B cell (primary cell): Measurements from ENCODE around the gene NR1H2. TPM values are rescaled to one million over a fixed set of nuclear protein-coding genes. Genes with fewer than 3 reads are reported as not detected.

Experiments
- ATAC-seq: fragments of 200-7000 bp; cut with Tn5 transposase; one replicate; pipeline ENCODE4 v1.10.0; 2021; ENCODE audit warnings: low read depth, mild to moderate bottlenecking, moderate number of reproducible peaks, moderate library complexity
- CTCF ChIA-PET: fragments of 350-600 bp; sonication (Branson Sonifier 250); formaldehyde crosslinking; loops from one replicate; lab custom pipeline; 2021; ENCODE audit warnings: antibody characterized with exemption, inconsistent platforms; lab: Charles Lee
- POLR2A ChIA-PET: fragments of 350-600 bp; sonication (Branson Sonifier 250); formaldehyde crosslinking; loops from one replicate; lab custom pipeline; 2021; ENCODE audit warnings: antibody characterized with exemption; lab: Charles Lee
- DNase-seq: peaks from one replicate; pipeline ENCODE4 v3.0.0; 2013
- H2AFZ ChIP-seq: 2 replicates; pipeline ENCODE4 v1.6.1; 2012; ENCODE audit warnings: mild to moderate bottlenecking, low read depth, low read length; ENCODE audit not compliant: insufficient read depth, poor library complexity, severe bottlenecking
- H3K27ac ChIP-seq, 2 donors: 1 replicate in 1 of 2; 2 replicates in 1 of 2; pipeline ENCODE4 v1.5.1; 2012 to 2013; ENCODE audit warnings: low read length in 2 of 2, mild to moderate bottlenecking in 2 of 2, moderate library complexity in 1 of 2
- H3K27me3 ChIP-seq, 4 experiments: fragments of 200-600 bp in 1 of 4; sonication (generic) in 1 of 4; replicated peaks in 1 of 4; 1 replicate in 2 of 4; 2 replicates in 2 of 4; pipeline versions ENCODE4 v1.6.1 to v1.7.0; 2013 to 2016; ENCODE audit warnings: low read length in 3 of 4, mild to moderate bottlenecking in 2 of 4, mixed read lengths in 1 of 4, moderate library complexity in 1 of 4; ENCODE audit not compliant: insufficient read depth in 4 of 4, control insufficient read depth in 3 of 4; ENCODE audit errors: control extremely low read depth in 1 of 4
- H3K36me3 ChIP-seq, 2 experiments: replicated peaks in 1 of 2; 1 replicate in 1 of 2; 2 replicates in 1 of 2; pipeline versions ENCODE4 v1.6.1 to v1.7.1; 2013; ENCODE audit warnings: low read length in 1 of 2; ENCODE audit not compliant: insufficient read depth in 2 of 2, control insufficient read depth in 1 of 2; ENCODE audit errors: control extremely low read depth in 1 of 2, extremely low read depth in 1 of 2
- H3K4me1 ChIP-seq, 2 donors: fragments of 200-600 bp in 1 of 2; sonication (generic) in 1 of 2; 1 replicate in 1 of 2; 2 replicates in 1 of 2; pipeline versions ENCODE4 v1.5.1 to v1.6.1; 2013 to 2017; ENCODE audit warnings: low read length in 2 of 2; ENCODE audit not compliant: control insufficient read depth in 2 of 2, insufficient read depth in 2 of 2
- H3K4me2 ChIP-seq: replicated peaks from 2 replicates; pipeline ENCODE3; 2012; ENCODE audit warnings: mild to moderate bottlenecking, low read depth, low read length; ENCODE audit not compliant: poor library complexity, severe bottlenecking
- H3K4me3 ChIP-seq, 5 experiments: fragments of 200-600 bp in 1 of 5; sonication (generic) in 1 of 5; 1 replicate in 3 of 5; 2 replicates in 2 of 5; pipeline versions ENCODE4 v1.5.1 to v1.7.0; 2011 to 2016; ENCODE audit warnings: low read length in 4 of 5, mild to moderate bottlenecking in 4 of 5, low read depth in 2 of 5, control low read depth in 1 of 5, moderate library complexity in 1 of 5; ENCODE audit not compliant: insufficient read depth in 1 of 5; ENCODE audit errors: control extremely low read depth in 1 of 5, extremely low read depth in 1 of 5
- H3K79me2 ChIP-seq: fragments of 200-600 bp; sonication (generic); one replicate; pipeline ENCODE4 v1.6.0; 2016; ENCODE audit warnings: low read length; ENCODE audit not compliant: control insufficient read depth, insufficient read depth
- H3K9ac ChIP-seq: fragments of 200-600 bp; sonication (generic); 2 replicates; pipeline ENCODE4 v1.6.1; 2017; ENCODE audit warnings: mild to moderate bottlenecking, low read length, moderate library complexity
- H3K9me3 ChIP-seq, 3 donors: one replicate each; pipeline versions ENCODE4 v1.6.1 to v1.7.1; 2013; ENCODE audit warnings: low read length in 2 of 3; ENCODE audit not compliant: control insufficient read depth in 2 of 3, insufficient read depth in 1 of 3; ENCODE audit errors: control extremely low read depth in 1 of 3
- H4K20me1 ChIP-seq: 2 replicates; pipeline ENCODE4 v1.6.0; 2012; ENCODE audit warnings: mild to moderate bottlenecking, low read length; ENCODE audit not compliant: insufficient read depth, control insufficient read depth, poor library complexity, severe bottlenecking
- H3K27ac Mint-ChIP-seq: one replicate; pipeline ENCODE4 v1.8.0; 2021; ENCODE audit warnings: mixed read lengths
- H3K27me3 Mint-ChIP-seq: one replicate; pipeline ENCODE4 v1.8.0; 2021; ENCODE audit warnings: mixed read lengths
- H3K4me1 Mint-ChIP-seq: one replicate; pipeline ENCODE4 v1.8.0; 2021; ENCODE audit warnings: mixed read lengths
- H3K4me3 Mint-ChIP-seq: one replicate; pipeline ENCODE4 v1.8.0; 2021; ENCODE audit warnings: mixed read lengths
- H3K9me3 Mint-ChIP-seq: one replicate; pipeline ENCODE4 v1.8.0; 2022; ENCODE audit warnings: mixed read lengths; ENCODE audit not compliant: insufficient read depth
- EZH2 ChIP-seq: IDR thresholded peaks from 2 replicates; pipeline ENCODE4 v1.6.1; 2012; ENCODE audit warnings: borderline replicate concordance, low read depth, mild to moderate bottlenecking, moderate library complexity, low read length; ENCODE audit not compliant: insufficient read depth, poor library complexity, severe bottlenecking
- WGBS: methylation state at CpG from one replicate; pipeline ENCODE4 v1.1.5; 2013; ENCODE audit warnings: missing lambda C conversion rate; ENCODE audit not compliant: insufficient coverage; 5-methylcytosine and 5-hydroxymethylcytosine counted together
- intact Hi-C: fragments of 100-400 bp; cut with micrococcal nuclease; formaldehyde crosslinking; loops from one replicate; pipeline ENCODE4 v1.10.0; 2022
- polyA plus RNA-seq: library from polyadenylated mRNA; depleted of rRNA; stranded (reverse); fragments of >200 nt; gene quantifications from 2 replicates; pipeline ENCODE4 v1.2.3, GENCODE V29; 2012
- total RNA-seq, 2 donors: library from RNA; stranded (reverse); fragments of 120-200 nt in 1 of 2; gene quantifications; 1 replicate in 1 of 2; 2 replicates in 1 of 2; pipeline versions ENCODE4 v1.2.3 to v1.2.4, GENCODE V29; 2013 to 2022
- TF ChIP-seq, protein P1 (sequence below): fragments of 200-600 bp; IDR thresholded peaks from one replicate; pipeline ENCODE4 v1.8.0; 2022; ENCODE audit warnings: antibody characterized with exemption, mild to moderate bottlenecking

The NR1H2 gene
- total and polyA plus RNA-seq, 2 donors (not counting 1 experiment from before 2014, with no cell fraction given) = 116 to 164 TPM

GRCh38 chr19:50413531-50413930 is 37.3 kb downstream of the NR1H2 start:
- Histone ChIP-seq H3K4me1 (peaks cover 30 to 46% of the 10 kb centered on the region in 2 donors), H3K36me3 (peaks cover 0 to 16% of the 10 kb centered on the region in 2 experiments), H3K27ac (peak overlapping the region in 1 of 2 donors; percentile 97), H3K4me3 (no peak overlapping the region), H4K20me1 (no peaks in the 10 kb centered on the region), H3K9me3 (no peaks in the 10 kb centered on the region), H3K9ac (no peak overlapping the region), H2AFZ (no peak overlapping the region), H3K27me3 (no peaks in the 10 kb centered on the region), H3K4me2 (no peak overlapping the region), H3K79me2 (peaks cover 17% of the 10 kb centered on the region)
- no peak overlapping the region for H3K4me3 Mint-ChIP-seq
- no peaks in the 10 kb centered on the region for H3K9me3 Mint-ChIP-seq
- intact Hi-C loops = no loop called here
- H3K27ac Mint-ChIP-seq = peak overlapping the region; percentile 41
- no peak for TF ChIP-seq EZH2
- TF ChIP-seq, protein P1, sequence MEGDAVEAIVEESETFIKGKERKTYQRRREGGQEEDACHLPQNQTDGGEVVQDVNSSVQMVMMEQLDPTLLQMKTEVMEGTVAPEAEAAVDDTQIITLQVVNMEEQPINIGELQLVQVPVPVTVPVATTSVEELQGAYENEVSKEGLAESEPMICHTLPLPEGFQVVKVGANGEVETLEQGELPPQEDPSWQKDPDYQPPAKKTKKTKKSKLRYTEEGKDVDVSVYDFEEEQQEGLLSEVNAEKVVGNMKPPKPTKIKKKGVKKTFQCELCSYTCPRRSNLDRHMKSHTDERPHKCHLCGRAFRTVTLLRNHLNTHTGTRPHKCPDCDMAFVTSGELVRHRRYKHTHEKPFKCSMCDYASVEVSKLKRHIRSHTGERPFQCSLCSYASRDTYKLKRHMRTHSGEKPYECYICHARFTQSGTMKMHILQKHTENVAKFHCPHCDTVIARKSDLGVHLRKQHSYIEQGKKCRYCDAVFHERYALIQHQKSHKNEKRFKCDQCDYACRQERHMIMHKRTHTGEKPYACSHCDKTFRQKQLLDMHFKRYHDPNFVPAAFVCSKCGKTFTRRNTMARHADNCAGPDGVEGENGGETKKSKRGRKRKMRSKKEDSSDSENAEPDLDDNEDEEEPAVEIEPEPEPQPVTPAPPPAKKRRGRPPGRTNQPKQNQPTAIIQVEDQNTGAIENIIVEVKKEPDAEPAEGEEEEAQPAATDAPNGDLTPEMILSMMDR = no peak
- ChIA-PET POLR2A (no interaction called here), CTCF (interaction anchor here (3.0 to 3.2 kb wide), 2 partner anchors 28 to 48 kb away, joined by 22 to 33 read pairs; partner anchors contain the start of gene POLD1)
- no peaks in the 10 kb centered on the region for H3K27me3 Mint-ChIP-seq
- DNase-seq (no peak), ATAC-seq (no peak)
- WGBS = 97% methylated on average over 21 of the region's 21 CpGs
- H3K4me1 Mint-ChIP-seq = peaks cover 34% of the 10 kb centered on the region
